CD4-positive, alpha-beta memory T cell (primary cell): ENCODE measurements around the gene EGF. TPM values are rescaled to one million over a fixed set of nuclear protein-coding genes. Genes with fewer than 3 reads are reported as not detected.

ENCODE experiments used
- CTCF ChIA-PET: fragments of 350-600 bp; sonication (Branson Sonifier 250); formaldehyde crosslinking; loops from one replicate; lab custom pipeline; 2021; ENCODE audit warnings: inconsistent platforms; ENCODE audit not compliant: partially characterized antibody; lab: Charles Lee
- POLR2A ChIA-PET: fragments of 350-600 bp; sonication (Branson Sonifier 250); formaldehyde crosslinking; loops from one replicate; lab custom pipeline; 2021; ENCODE audit not compliant: partially characterized antibody; lab: Charles Lee
- DNase-seq, 5 donors: peaks; one replicate each; pipeline versions ENCODE4 v3.0.0 to v3.0.0-alpha.2; 2020 to 2022; ENCODE audit warnings: mixed read lengths in 1 of 5
- H3K27ac ChIP-seq: one replicate; pipeline ENCODE4 v1.7.0; 2013; ENCODE audit warnings: low read depth, low read length
- H3K27me3 ChIP-seq: 2 replicates; pipeline ENCODE4 v1.7.0; 2013; ENCODE audit warnings: mild to moderate bottlenecking, low read length, moderate library complexity; ENCODE audit not compliant: insufficient read depth
- H3K36me3 ChIP-seq: 2 replicates; pipeline ENCODE4 v1.7.0; 2013; ENCODE audit warnings: mild to moderate bottlenecking, low read length, moderate library complexity; ENCODE audit not compliant: insufficient read depth
- H3K4me1 ChIP-seq: 2 replicates; pipeline ENCODE4 v1.7.0; 2013; ENCODE audit warnings: mild to moderate bottlenecking, low read length, moderate library complexity; ENCODE audit not compliant: insufficient read depth
- H3K4me3 ChIP-seq, 2 donors: one replicate each; pipeline ENCODE4 v1.7.0; 2013; ENCODE audit warnings: low read length in 2 of 2, mild to moderate bottlenecking in 1 of 2
- H3K9me3 ChIP-seq, 2 donors: one replicate each; pipeline ENCODE4 v1.7.0; 2013; ENCODE audit warnings: low read length in 2 of 2, control low read depth in 1 of 2; ENCODE audit not compliant: control insufficient read depth in 1 of 2
- H3K27ac Mint-ChIP-seq, 7 donors: one replicate each; pipeline ENCODE4 v1.8.0; 2020 to 2021; ENCODE audit warnings: mixed read lengths in 7 of 7, mild to moderate bottlenecking in 6 of 7, inconsistent platforms in 3 of 7, moderate library complexity in 3 of 7
- H3K27me3 Mint-ChIP-seq, 2 donors: one replicate each; pipeline ENCODE4 v1.8.0; 2020 to 2021; ENCODE audit warnings: mixed read lengths in 2 of 2
- H3K36me3 Mint-ChIP-seq, 2 donors: one replicate each; pipeline ENCODE4 v1.8.0; 2020 to 2021; ENCODE audit warnings: mixed read lengths in 2 of 2, inconsistent platforms in 1 of 2, mild to moderate bottlenecking in 1 of 2
- H3K4me1 Mint-ChIP-seq, 4 donors: one replicate each; pipeline ENCODE4 v1.8.0; 2020 to 2021; ENCODE audit warnings: mixed read lengths in 4 of 4, mild to moderate bottlenecking in 1 of 4
- H3K4me3 Mint-ChIP-seq, 8 donors: one replicate each; pipeline ENCODE4 v1.8.0; 2020 to 2021; ENCODE audit warnings: mixed read lengths in 8 of 8, mild to moderate bottlenecking in 7 of 8, moderate library complexity in 6 of 8, inconsistent platforms in 3 of 8
- H3K9me3 Mint-ChIP-seq, 8 donors: one replicate each; pipeline ENCODE4 v1.8.0; 2020 to 2021; ENCODE audit warnings: mixed read lengths in 8 of 8, mild to moderate bottlenecking in 5 of 8, inconsistent platforms in 3 of 8, moderate library complexity in 1 of 8
- intact Hi-C: fragments of 100-400 bp; cut with micrococcal nuclease; formaldehyde crosslinking; loops from one replicate; pipeline ENCODE4 v1.15.1; 2023
- polyA plus RNA-seq, 2 donors: library from polyadenylated mRNA; unstranded; fragments of 300-500 nt; fragmentation: Illumina TruSeq; gene quantifications; one replicate each; pipeline ENCODE4 v1.2.3, GENCODE V29; 2021
- total RNA-seq, 2 experiments: library from RNA; stranded (reverse); gene quantifications; one replicate each; pipeline ENCODE4 v1.2.3, GENCODE V29; 2021

The EGF gene
- total and polyA plus RNA-seq, 4 experiments from 2014 or later, result not detected

DNA sequence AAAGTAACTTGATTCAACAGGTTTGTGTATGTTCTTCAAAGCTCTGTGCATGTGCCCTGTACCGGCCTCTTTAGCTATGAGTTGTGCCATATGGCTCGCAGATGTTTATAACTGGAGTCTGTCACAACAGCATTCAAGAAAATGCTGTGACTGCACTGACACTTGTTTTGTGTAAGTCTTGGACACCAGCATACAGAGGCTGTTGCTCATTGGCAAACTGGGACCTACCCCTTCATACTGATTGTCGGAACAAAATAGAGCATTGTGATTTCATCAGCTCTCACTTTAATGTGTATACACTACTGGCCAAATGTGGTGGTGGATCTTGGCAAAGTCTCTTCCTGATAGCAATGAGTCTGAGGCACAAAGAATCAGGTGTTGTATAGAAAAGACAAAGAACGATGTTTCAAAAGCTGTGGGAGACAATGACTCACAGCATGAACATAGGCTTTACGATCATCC, 133.9 kb downstream of the EGF start:
- ChIA-PET CTCF (interaction anchor here (0.6 to 8.4 kb wide), 9 partner anchors 38 to 472 kb away, joined by 3 to 179 read pairs (median 3); no protein-coding TSS in a partner anchor), POLR2A (no interaction called here)
- H3K4me3 Mint-ChIP-seq, result no peak overlapping the region
- H3K4me1 Mint-ChIP-seq, result no peaks in the 10 kb centered on the region
- no peaks in the 10 kb centered on the region for H3K9me3 ChIP-seq
- no peaks in the 10 kb centered on the region for H3K9me3 Mint-ChIP-seq
- no peaks in the 10 kb centered on the region for H3K36me3 ChIP-seq
- intact Hi-C loops, result no loop called here
- H3K4me1 ChIP-seq, result no peaks in the 10 kb centered on the region
- H3K27ac ChIP-seq, result no peak overlapping the region
- H3K27ac Mint-ChIP-seq, result no peak overlapping the region
- peaks cover 0 to 7% of the 10 kb centered on the region in 2 donors for H3K27me3 Mint-ChIP-seq
- no peak for DNase-seq
- no peak overlapping the region for H3K4me3 ChIP-seq
- H3K36me3 Mint-ChIP-seq, result peaks cover 0 to 6% of the 10 kb centered on the region in 2 donors
- H3K27me3 ChIP-seq, result no peaks in the 10 kb centered on the region

DNA sequence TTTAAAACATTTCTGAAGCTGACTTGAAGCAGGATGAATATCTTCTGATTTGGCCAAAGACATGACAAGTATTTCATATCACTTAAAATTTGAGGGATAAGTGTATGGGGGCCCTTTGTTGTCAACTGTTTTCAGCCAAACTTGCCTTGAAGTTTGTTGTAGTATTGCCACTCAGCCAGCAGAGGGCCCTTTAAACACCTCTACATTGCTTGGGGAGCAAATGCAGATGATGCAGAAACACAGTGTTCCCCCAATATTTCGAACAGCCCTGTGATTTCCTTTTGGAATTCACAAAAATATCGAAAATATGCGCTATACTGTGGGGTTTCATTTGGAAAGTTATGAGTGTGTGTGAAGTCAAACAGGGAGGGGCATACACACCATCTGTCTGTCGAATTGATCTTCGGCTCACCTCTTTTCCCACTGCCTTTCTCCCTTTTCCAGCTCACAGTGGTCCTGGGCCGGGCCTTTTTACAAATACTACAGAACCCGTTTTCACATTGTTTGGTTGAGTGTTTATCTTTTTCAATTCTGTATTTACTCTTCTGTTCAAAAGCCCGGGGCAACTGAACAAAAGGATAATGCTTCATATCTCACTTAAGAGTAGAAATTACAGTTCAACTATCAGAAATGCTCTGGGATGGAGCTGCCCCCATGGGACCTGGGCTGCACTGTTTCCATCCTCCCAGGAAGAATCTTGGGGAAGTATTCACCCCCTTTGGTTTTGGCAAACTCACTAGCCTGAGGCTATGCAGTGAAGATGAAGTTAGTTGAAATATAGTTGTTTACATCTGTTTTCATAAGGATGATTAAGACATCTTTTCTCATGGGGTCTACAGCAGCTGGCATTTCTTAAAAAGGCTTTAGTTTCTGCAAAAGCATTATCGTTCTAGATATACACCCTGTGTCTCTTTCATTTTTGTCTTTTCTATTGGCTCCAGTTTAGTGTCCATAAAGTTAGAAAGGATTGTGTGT, 137.6 kb downstream of the EGF start:
- Mint-ChIP-seq H3K4me3 (no peak overlapping the region), H3K27ac (peak overlapping the region in 2 of 7 donors; percentile 25 to 71), H3K4me1 (peaks cover 0 to 2% (median under 1%) of the 10 kb centered on the region in 4 donors), H3K27me3 (no peaks in the 10 kb centered on the region), H3K9me3 (no peaks in the 10 kb centered on the region), H3K36me3 (peaks cover 0 to 7% of the 10 kb centered on the region in 2 donors)
- H3K36me3 ChIP-seq, result no peaks in the 10 kb centered on the region
- CTCF ChIA-PET, result interaction anchor here (0.6 to 8.4 kb wide), 43 partner anchors 10 to 467 kb away, joined by 3 to 179 read pairs (median 5); partner anchors contain the start of gene ELOVL6
- no peak overlapping the region for H3K27ac ChIP-seq
- DNase-seq, result peak; percentile 36 to 60 (median 50)
- H3K27me3 ChIP-seq, result no peaks in the 10 kb centered on the region
- H3K4me3 ChIP-seq, result no peak overlapping the region
- H3K9me3 ChIP-seq, result no peaks in the 10 kb centered on the region
- no peaks in the 10 kb centered on the region for H3K4me1 ChIP-seq
- POLR2A ChIA-PET, result interaction anchor here (0.6 to 1.5 kb wide), 3 partner anchors 52 to 163 kb away, joined by 3 to 4 read pairs (median 3); no protein-coding TSS in a partner anchor
- intact Hi-C loops, result loop anchor here (1.0 kb wide), 3 partner anchors 147 to 461 kb away; no protein-coding TSS in a partner anchor

DNA sequence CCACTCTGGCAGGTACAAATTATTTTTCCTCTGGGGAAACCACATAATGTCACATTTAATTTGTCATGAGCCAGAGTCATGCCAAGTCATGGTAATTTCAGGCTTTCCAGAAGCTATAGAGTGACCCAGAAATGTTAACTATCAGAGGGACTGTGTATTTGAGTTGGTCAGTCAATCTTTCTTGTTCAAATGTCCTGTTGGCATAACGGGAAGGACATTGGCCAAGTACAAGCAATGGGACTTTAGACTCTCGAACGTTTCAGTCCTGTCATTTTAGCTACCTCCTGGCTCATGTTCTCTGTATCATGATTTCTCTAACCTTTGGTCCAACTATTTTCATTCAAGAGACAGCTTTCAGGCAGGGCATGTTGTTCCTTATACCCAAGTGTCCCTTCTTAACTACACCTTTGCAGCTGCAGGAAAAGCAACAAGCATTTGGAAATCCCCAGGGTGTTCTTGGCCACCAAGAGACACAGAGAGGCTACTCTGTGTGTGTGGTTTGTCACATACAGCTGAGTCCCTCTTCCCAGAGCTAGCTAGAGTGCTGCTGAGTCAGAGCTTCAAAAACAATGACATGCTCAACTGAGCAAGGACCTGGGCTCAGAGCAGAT, 142.6 kb downstream of the EGF start:
- Histone ChIP-seq H3K4me1 (peaks cover 18% of the 10 kb centered on the region), H3K4me3 (no peak overlapping the region), H3K27me3 (no peaks in the 10 kb centered on the region), H3K9me3 (no peaks in the 10 kb centered on the region), H3K27ac (no peak overlapping the region), H3K36me3 (no peaks in the 10 kb centered on the region)
- peaks cover 19 to 32% (median 25%) of the 10 kb centered on the region in 4 donors for H3K4me1 Mint-ChIP-seq
- H3K36me3 Mint-ChIP-seq, result peaks cover 0 to 7% of the 10 kb centered on the region in 2 donors
- CTCF ChIA-PET, result interaction anchor here (0.8 to 2.4 kb wide), 6 partner anchors 9 to 157 kb away, joined by 3 to 6 read pairs (median 4); no protein-coding TSS in a partner anchor
- no peaks in the 10 kb centered on the region for H3K27me3 Mint-ChIP-seq
- POLR2A ChIA-PET, result interaction anchor here (0.5 kb wide), 1 partner anchor 58 kb away, joined by 3 read pairs; no protein-coding TSS in a partner anchor
- H3K9me3 Mint-ChIP-seq, result no peaks in the 10 kb centered on the region
- no peak for DNase-seq
- H3K4me3 Mint-ChIP-seq, result no peak overlapping the region
- peak overlapping the region in 1 of 7 donors; percentile 68 for H3K27ac Mint-ChIP-seq
- intact Hi-C loops, result no loop called here

GRCh38 chr4:110058677-110059076, 146.0 kb downstream of the EGF start:
- Histone ChIP-seq H3K27me3 (no peaks in the 10 kb centered on the region), H3K4me3 (peak overlapping the region in 1 of 2 donors; percentile 38), H3K27ac (no peak overlapping the region), H3K9me3 (no peaks in the 10 kb centered on the region), H3K36me3 (no peaks in the 10 kb centered on the region), H3K4me1 (peaks cover 28% of the 10 kb centered on the region)
- Mint-ChIP-seq H3K36me3 (no peaks in the 10 kb centered on the region), H3K4me1 (peaks cover 28 to 44% (median 36%) of the 10 kb centered on the region in 4 donors), H3K4me3 (peak overlapping the region in 4 of 8 donors; percentile 79 to 81 (median 80)), H3K27ac (peak overlapping the region in 5 of 7 donors; percentile 32 to 91 (median 54)), H3K27me3 (no peaks in the 10 kb centered on the region), H3K9me3 (no peaks in the 10 kb centered on the region)
- CTCF ChIA-PET, result interaction anchor here (0.7 to 3.2 kb wide), 4 partner anchors 8 to 153 kb away, joined by 3 to 26 read pairs (median 8); no protein-coding TSS in a partner anchor
- no peak for DNase-seq
- intact Hi-C loops, result no loop called here
- POLR2A ChIA-PET, result interaction anchor here (1.7 kb wide), 1 partner anchor 138 kb away, joined by 10 read pairs; no protein-coding TSS in a partner anchor

DNA sequence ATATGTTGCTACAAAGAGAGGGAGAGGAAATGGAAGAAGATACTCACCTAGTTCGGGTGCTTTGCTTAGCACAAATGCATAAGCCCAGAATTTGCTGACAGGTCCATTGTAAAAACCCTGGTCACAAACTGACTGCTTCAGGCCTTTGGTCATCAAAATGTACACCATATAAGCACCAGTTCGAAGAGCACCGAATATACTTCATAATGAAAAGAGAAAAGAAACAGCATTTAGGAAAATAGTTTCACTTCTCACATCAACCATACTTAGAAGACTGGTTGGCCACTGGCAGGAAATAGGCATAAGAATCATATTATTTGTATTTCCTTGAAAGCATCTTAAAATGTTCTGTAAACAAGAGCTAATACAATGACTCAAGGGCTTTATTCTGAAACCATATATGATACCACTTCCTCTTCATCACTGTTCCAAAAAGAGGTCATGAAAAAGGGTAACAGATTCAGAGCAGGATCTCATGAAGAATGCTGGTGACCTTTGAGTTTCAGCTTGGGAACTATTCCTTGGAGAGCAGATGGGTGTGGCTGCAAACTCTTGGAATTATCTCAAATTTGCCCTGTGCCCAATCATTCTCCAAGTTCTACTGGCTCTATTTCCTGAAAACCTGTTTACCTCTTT, 147.0 kb downstream of the EGF start:
- ChIA-PET POLR2A (interaction anchor here (1.7 kb wide), 1 partner anchor 137 kb away, joined by 10 read pairs; no protein-coding TSS in a partner anchor), CTCF (interaction anchor here (0.7 to 3.2 kb wide), 5 partner anchors 9 to 152 kb away, joined by 3 to 26 read pairs (median 5); no protein-coding TSS in a partner anchor)
- Mint-ChIP-seq H3K4me3 (peak overlapping the region; percentile 51 to 82 (median 80)), H3K36me3 (no peaks in the 10 kb centered on the region), H3K4me1 (peaks cover 28 to 44% (median 36%) of the 10 kb centered on the region in 4 donors), H3K27me3 (no peaks in the 10 kb centered on the region), H3K27ac (peak overlapping the region; percentile 38 to 91 (median 69)), H3K9me3 (no peaks in the 10 kb centered on the region)
- intact Hi-C loops, result no loop called here
- Histone ChIP-seq H3K36me3 (no peaks in the 10 kb centered on the region), H3K9me3 (no peaks in the 10 kb centered on the region), H3K27me3 (no peaks in the 10 kb centered on the region), H3K27ac (no peak overlapping the region), H3K4me1 (peaks cover 28% of the 10 kb centered on the region), H3K4me3 (peak overlapping the region in 1 of 2 donors; percentile 38)
- DNase-seq, result peak in 4 of 5 donors; percentile 20 to 45 (median 34)

DNA sequence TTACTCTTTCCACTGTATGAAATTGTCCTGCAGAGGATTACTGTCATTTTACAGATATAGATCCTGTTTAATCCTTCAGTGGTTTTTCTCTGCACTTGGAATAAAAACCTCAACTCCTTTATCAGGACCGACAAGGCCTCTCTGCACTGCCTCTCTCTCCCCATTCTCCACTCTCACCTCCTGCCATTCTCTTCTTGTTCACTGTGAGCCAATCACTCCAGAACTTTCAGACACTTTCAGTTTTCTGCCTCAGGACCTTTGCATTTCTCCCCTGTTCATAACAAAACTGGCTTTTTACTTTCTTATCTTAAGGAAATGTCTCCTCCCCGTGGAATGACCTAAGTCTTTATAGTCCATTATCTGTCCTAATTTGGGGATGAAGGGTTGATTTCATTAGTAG, 148.4 kb downstream of the EGF start:
- H3K4me1 Mint-ChIP-seq, result peaks cover 24 to 37% (median 31%) of the 10 kb centered on the region in 4 donors
- Histone ChIP-seq H3K36me3 (no peaks in the 10 kb centered on the region), H3K9me3 (no peaks in the 10 kb centered on the region), H3K4me1 (peaks cover 28% of the 10 kb centered on the region), H3K27me3 (no peaks in the 10 kb centered on the region), H3K27ac (no peak overlapping the region), H3K4me3 (no peak overlapping the region)
- peak overlapping the region in 3 of 8 donors; percentile 8 to 36 (median 31) for H3K4me3 Mint-ChIP-seq
- POLR2A ChIA-PET, result interaction anchor here (0.6 kb wide), 1 partner anchor 18 kb away, joined by 3 read pairs; no protein-coding TSS in a partner anchor
- H3K27ac Mint-ChIP-seq, result peak overlapping the region in 5 of 7 donors; percentile 4 to 86 (median 54)
- no peaks in the 10 kb centered on the region for H3K27me3 Mint-ChIP-seq
- intact Hi-C loops, result no loop called here
- no peaks in the 10 kb centered on the region for H3K36me3 Mint-ChIP-seq
- DNase-seq, result no peak
- H3K9me3 Mint-ChIP-seq, result no peaks in the 10 kb centered on the region
- CTCF ChIA-PET, result interaction anchor here (1.2 to 3.2 kb wide), 2 partner anchors 11 to 136 kb away, joined by 3 to 26 read pairs; no protein-coding TSS in a partner anchor
